Measurements from ENCODE around the gene DND1. TPM values are rescaled to one million over a fixed set of nuclear protein-coding genes. Genes with fewer than 3 reads are reported as not detected.
"Not testable (repeated sequence)": the region's sequence is repeated elsewhere in the genome, so short reads cannot be mapped to it uniquely, and the experiment has no call there.

Gene DND1
- 0.83 and 0.85 TPM in 2 replicates for total RNA-seq (2014; rRNA removed; shearing (Covaris generic))

DNA sequence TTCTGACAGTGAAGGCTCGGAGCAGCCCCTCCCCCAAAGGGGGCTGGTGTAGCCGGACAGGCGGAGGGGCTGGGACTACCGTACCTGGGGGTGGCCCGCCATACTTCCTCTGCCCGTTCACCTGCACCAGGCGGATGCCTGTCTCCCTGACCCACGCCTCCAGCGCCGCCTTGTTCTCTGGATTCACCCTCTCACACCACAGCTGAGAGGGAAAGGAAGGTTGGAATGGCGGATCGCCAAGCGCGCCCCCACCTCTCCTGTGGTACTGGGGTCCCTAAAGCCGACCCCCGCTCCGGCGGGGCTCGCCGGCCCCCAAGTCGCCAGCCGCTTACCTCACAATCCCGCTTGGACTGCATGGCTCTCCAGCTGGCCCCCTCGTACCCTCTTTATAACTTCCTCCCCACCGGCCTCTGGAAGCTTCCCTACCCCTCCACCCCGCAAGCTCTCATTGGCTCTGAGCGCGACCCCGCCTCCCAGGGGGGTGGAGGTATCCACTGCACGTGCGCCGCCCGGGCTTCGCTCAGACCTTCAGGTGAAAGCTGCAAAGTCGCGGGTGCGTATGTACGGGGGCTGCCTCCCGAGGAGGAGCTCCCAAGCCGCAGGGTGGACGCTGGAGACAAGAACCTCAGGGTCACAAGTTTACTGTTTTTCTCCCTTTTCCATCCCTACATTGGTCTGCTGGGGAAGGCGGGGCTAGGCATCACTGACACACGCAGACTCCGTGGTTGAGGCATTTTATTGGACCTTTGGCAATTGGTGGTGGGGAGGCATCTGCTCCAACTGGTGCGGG lies at the start of gene DND1:
DND1 (minus strand) TSS at position 390 of the 790 bp plus-strand sequence; CDS start at position 356, 34 bp downstream.
- Histone ChIP-seq H3K4me3 (ENCODE audit: insufficient read depth, low read depth, low read length) (peak within 1 kb of the TSS; percentile 12; the same call in 1 of the 2 replicates), H3K36me3 (replicated peaks; ENCODE audit: control insufficient read depth, insufficient read depth, low read length) (peaks cover 34% of the 10 kb centered on the region), H3K27me3 (ENCODE audit: control insufficient read depth, insufficient read depth, low read length) (no peaks in the 10 kb centered on the region)
- DNase-seq: peak; percentile 85

DNA sequence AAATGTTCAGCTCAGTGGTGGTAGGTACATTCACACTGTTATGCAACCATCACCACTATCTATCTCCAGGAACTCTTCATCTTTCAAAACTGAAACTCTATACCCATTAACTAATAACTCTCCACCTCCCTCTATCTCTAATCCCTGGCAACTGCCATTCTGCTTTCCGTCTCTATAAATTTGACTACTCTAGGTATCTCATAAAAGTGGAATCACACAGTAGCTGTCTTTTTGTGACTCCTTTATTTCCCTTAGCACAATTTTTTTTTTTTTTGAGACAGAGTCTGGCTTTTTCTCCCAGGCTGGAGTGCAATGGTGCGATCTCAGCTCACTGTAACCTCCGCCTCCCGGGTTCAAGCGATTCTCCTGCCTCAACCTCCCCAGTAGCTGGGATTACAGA lies 48.0 kb upstream of the DND1 start:
- DNase-seq; H3K4me3 ChIP-seq (ENCODE audit: insufficient read depth, low read depth, low read length); H3K36me3 ChIP-seq (replicated peaks; ENCODE audit: control insufficient read depth, insufficient read depth, low read length); H3K27me3 ChIP-seq (ENCODE audit: control insufficient read depth, insufficient read depth, low read length): not testable (repeated sequence)

DNA sequence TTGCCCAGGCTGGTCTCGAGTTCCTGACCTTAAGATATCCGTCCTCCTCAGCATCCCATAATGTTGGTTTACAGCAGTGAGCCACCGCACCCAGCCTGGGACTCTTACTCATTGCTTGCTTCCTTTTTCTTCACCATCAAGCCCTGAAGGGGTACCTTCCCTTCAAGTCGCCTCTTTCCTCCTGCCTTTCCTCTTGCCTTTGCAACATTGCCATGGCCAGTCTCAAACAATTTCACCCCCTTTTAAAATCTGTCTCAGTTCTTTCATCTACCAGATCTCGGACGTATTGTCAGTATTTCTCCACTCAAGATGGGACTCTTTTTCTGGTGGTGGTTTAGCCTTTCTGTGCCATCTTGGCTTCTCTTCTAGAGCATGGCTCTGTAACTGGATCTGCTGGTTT lies 47.4 kb upstream of the DND1 start:
- not testable (repeated sequence) for DNase-seq; H3K36me3 ChIP-seq (replicated peaks; ENCODE audit: control insufficient read depth, insufficient read depth, low read length); H3K4me3 ChIP-seq (ENCODE audit: insufficient read depth, low read depth, low read length); H3K27me3 ChIP-seq (ENCODE audit: control insufficient read depth, insufficient read depth, low read length)

DNA sequence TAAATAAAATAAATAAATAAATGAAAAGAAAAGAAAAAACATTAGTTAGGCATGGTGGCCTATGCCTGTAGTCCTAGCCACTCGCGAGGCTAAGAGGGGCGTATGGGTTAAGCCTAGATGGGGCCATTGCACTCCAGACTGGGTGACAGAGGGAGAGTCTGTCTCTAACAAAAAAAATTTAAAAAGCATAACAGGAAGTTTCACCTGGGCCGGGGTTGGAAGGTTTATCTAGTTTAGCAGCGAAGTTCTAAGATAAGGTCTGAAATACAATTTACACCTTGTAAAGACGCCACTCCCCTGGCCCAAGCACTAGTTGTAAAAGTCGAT lies 44.9 kb upstream of the DND1 start:
- Histone ChIP-seq H3K27me3 (ENCODE audit: control insufficient read depth, insufficient read depth, low read length) (no peaks in the 10 kb centered on the region), H3K36me3 (replicated peaks; ENCODE audit: control insufficient read depth, insufficient read depth, low read length) (no peaks in the 10 kb centered on the region), H3K4me3 (ENCODE audit: insufficient read depth, low read depth, low read length) (no peak overlapping the region)
- DNase-seq: no peak

DNA sequence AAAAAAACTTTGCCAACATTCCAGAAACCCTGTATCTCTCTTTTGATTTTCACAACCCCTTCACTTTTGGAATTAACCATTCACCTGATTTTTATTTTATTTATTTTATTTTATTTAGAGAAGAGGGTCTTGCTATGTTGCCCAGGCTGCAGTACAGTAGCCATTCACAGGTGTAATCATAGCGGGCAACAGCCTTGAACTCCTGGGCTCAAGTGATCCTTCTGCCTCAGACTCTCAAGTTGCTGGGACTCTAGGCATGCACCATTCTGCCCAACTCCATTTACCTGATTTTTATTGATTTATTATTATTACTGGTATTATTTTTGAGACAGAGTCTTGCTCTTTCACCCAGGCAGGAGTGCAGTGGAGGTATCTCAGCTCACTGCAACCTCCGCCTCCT lies 42.9 kb upstream of the DND1 start:
- not testable (repeated sequence) for H3K36me3 ChIP-seq (replicated peaks; ENCODE audit: control insufficient read depth, insufficient read depth, low read length); H3K4me3 ChIP-seq (ENCODE audit: insufficient read depth, low read depth, low read length); DNase-seq; H3K27me3 ChIP-seq (ENCODE audit: control insufficient read depth, insufficient read depth, low read length)

DNA sequence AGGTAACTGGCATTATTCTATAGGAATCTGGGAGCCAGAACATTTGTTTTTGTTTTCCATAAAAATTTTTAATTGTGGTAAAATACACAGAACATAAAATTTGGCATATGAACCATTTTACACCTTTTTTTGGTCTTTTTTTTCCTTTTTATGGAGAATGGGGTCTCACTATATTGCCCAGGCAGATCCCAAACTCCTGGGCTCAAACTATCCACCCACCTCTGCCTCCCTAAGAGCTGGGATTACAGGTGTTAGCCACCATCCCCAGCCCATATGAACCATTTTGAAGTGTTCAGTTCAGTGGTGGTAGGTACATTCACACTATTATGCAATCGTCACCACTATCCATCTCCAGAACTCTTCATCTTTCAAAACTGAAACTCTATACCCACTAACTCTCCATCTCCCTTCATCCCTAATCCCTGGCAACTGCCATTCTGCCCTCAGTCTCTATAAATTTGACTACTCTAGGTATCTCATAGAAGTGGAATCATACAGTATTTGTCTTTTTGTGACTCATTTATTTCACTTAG lies 40.3 kb upstream of the DND1 start:
- Histone ChIP-seq H3K36me3 (replicated peaks; ENCODE audit: control insufficient read depth, insufficient read depth, low read length) (no peaks in the 10 kb centered on the region), H3K27me3 (ENCODE audit: control insufficient read depth, insufficient read depth, low read length) (no peaks in the 10 kb centered on the region), H3K4me3 (ENCODE audit: insufficient read depth, low read depth, low read length) (no peak overlapping the region)
- no peak for DNase-seq

DNA sequence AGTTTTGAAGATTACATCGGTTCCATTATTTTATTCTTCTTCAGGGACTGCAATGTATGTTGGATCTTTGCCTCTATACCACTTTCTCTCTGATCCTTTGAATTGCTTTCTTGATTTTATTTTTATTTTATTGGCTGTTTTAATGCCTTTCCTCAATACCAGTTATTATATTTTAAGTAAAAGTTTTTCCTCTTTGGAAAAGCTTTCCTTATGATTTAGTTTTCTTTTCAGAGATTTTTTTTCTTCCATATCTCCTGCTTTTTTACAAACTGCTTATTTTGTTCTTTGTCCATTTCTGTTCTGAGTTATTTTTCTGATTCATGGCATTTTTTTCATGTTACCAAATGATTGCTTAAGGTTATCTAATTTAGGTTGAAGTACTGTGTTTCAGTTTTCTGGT lies 38.4 kb upstream of the DND1 start:
- Histone ChIP-seq H3K27me3 (ENCODE audit: control insufficient read depth, insufficient read depth, low read length) (no peaks in the 10 kb centered on the region), H3K4me3 (ENCODE audit: insufficient read depth, low read depth, low read length) (no peak overlapping the region), H3K36me3 (replicated peaks; ENCODE audit: control insufficient read depth, insufficient read depth, low read length) (no peaks in the 10 kb centered on the region)
- no peak for DNase-seq

DNA sequence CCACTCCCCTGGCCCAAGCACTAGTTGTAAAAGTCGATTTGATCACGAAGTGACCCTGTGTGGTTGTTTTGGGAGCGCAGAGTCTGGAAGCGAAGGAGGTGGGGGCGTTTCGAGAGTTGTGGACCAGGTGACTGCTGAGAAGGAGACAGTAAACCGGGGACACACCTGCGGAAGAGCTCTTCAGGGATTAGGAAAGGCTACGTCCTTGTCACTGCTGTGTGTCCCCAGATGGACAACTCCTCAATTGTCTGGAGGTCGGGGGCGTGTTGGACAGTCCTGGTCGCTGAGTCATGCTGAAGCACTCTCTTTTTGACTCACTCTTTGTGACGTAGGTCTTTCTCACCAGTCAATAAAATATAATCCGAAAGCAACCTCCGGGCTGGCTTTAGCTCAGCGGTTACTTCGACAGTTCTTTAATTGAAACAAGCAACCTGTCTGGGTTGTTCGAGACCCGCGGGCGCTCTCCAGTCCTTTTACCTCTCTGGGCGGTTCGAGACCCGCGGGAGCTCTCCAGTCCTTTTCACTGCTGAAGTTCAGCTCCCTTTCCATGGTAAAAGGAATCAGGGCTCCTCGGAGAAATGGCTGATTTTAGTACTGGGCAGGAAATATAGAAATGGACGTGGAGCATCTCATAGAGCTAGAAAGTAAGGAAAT lies 37.6 kb upstream of the DND1 start:
- Histone ChIP-seq H3K27me3 (ENCODE audit: control insufficient read depth, insufficient read depth, low read length) (no peaks in the 10 kb centered on the region), H3K4me3 (ENCODE audit: insufficient read depth, low read depth, low read length) (peak overlapping the region; percentile 74), H3K36me3 (replicated peaks; ENCODE audit: control insufficient read depth, insufficient read depth, low read length) (no peaks in the 10 kb centered on the region)
- DNase-seq: peak; percentile 59

DNA sequence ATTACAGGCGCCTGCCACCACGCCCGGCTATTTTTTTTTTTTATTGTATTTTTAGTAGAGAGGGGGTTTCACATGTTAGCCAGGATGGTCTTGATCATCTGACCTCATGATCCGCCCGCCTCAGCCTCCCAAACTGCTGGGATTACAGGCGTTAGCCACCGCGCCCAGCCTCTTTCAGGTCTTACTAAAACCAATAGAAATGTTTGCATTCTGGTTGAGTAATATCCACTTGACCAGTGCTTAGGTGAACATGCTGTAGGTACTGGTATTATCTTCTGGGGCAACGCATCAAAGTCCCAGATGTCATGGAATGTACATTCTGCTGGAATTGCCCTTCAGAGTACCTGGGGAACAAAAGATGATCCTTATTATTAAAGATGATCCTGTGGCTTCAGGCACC lies 35.4 kb upstream of the DND1 start:
- H3K27me3 ChIP-seq (ENCODE audit: control insufficient read depth, insufficient read depth, low read length); H3K4me3 ChIP-seq (ENCODE audit: insufficient read depth, low read depth, low read length); DNase-seq: not testable (repeated sequence)
- peaks cover 12% of the 10 kb centered on the region for H3K36me3 ChIP-seq (replicated peaks; ENCODE audit: control insufficient read depth, insufficient read depth, low read length)

DNA sequence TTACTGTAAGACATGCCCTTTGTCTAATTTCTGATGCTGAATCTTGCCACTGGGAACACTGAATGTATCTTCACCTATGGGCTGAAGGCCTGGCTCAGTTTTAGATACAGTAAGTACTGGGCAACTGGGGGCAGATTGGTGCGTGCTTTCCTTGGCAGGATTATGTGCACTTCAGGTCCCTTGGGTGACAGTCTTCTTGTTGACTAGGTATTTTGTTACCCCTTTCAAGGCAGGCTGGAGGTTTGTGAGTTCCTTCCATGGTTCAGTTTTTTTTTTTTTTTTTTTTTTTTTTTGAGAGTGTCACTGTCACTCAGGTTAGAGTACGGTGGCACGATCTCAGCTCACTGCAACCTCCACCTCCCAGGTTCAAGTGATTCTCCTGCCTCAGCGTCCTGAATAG lies 34.4 kb upstream of the DND1 start:
- no peak for DNase-seq
- peaks cover 16% of the 10 kb centered on the region for H3K36me3 ChIP-seq (replicated peaks; ENCODE audit: control insufficient read depth, insufficient read depth, low read length)
- no peaks in the 10 kb centered on the region for H3K27me3 ChIP-seq (ENCODE audit: control insufficient read depth, insufficient read depth, low read length)
- H3K4me3 ChIP-seq (ENCODE audit: insufficient read depth, low read depth, low read length): no peak overlapping the region

DNA sequence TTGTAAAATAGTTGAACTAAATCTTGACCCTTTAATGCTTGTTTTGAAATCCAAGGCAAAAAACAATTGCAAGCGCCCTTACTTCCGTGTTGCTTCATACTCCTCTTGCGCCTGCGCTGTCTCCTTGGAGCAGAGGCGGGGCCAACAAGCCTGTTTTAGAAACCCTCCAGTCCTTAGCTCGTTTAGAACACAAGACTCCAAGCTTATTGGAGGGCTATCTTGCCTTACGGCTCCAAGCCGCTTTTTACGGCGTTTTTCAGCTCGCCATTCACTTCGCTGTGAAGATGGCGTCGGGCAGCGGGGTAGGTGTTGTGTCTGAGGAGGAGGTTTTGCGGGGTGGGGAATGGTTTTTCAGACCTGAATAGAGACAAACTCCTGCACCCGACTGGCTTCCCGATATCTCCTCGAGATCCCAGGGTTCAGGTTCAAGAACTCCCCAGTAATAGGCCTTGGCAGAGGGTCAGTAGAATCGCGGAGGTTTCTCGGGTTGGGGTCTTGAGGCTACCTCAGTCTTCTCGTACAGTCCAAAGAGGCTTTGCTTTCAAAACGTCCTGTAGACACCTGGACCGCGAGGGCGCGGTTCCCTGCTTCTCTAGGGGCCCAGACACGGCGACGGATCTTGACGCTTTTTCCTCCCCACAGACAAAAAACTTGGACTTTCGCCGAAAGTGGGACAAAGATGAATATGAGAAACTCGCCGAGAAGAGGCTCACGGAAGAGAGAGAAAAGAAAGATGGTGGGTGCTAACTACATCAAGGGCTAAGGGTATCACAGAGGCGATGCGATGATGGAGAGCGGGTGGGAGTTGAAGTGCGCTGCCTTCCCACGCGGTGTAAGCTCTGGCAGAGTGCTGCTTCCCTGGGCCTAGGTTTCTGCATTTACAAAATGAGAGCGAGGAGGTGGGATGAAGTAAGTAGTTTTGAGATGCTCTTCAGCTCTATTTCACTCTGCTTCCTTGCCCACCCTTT lies 27.1 kb upstream of the DND1 start, which contains the start of gene ZMAT2:
ZMAT2 (plus strand) TSS at position 271 of the 968 bp plus-strand sequence; CDS start at position 285, 14 bp downstream.
- Histone ChIP-seq H3K27me3 (ENCODE audit: control insufficient read depth, insufficient read depth, low read length) (no peaks in the 10 kb centered on the region), H3K4me3 (ENCODE audit: insufficient read depth, low read depth, low read length) (peak within 1 kb of the TSS; percentile 80), H3K36me3 (replicated peaks; ENCODE audit: control insufficient read depth, insufficient read depth, low read length) (peaks cover 46% of the 10 kb centered on the region)
- DNase-seq: peak; percentile 91

DNA sequence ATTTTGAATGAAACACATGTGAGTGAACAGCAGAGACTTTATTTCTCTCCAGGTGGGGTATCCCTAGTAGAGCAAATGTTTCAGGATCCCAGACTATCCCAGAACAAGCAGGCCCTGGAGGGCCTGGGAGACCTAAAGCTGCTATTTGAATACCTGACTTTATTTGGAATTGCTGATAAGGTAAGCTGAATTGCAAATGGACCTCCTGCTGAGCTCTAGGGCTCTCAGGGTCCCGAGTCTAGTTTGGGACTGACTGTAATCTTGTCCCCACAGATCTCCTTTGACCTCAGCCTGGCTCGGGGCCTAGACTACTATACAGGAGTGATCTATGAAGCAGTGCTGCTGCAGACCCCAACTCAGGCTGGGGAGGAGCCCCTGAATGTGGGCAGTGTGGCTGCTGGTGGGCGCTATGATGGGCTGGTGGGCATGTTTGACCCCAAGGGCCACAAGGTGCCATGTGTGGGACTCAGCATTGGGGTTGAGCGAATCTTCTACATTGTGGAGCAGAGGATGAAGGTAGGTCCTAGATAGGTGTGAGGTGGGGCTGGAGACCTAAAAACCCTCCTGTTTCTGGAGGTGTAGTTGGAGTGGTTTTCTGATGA lies 23.6 kb upstream of the DND1 start:
- H3K4me3 ChIP-seq (ENCODE audit: insufficient read depth, low read depth, low read length): no peak overlapping the region
- peaks cover 42% of the 10 kb centered on the region for H3K36me3 ChIP-seq (replicated peaks; ENCODE audit: control insufficient read depth, insufficient read depth, low read length)
- DNase-seq: no peak
- H3K27me3 ChIP-seq (ENCODE audit: control insufficient read depth, insufficient read depth, low read length): no peaks in the 10 kb centered on the region

DNA sequence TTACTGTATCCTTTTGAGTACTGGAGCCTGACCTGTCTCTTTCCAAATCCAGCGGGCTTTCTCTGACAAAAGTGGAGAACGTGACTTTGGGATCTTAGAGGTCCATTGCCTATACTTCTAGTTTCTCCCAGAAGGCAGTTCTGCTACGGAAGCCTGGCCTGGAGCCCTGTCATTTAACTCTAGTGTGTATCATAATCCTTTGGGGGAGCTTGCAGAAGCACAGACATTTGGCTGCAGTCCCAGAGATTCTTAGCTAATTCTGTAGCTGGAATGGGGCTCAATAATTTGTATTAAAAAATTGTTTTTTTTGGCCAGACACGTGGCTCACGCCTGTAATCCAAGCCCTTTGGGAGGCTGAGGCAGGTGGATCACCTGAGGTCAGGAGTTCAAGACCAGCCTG lies 20.9 kb upstream of the DND1 start:
- no peaks in the 10 kb centered on the region for H3K27me3 ChIP-seq (ENCODE audit: control insufficient read depth, insufficient read depth, low read length)
- DNase-seq: no peak
- H3K36me3 ChIP-seq (replicated peaks; ENCODE audit: control insufficient read depth, insufficient read depth, low read length): peaks cover 42% of the 10 kb centered on the region
- no peak overlapping the region for H3K4me3 ChIP-seq (ENCODE audit: insufficient read depth, low read depth, low read length)
